GM10266 (cell line): ENCODE data around the gene RAB5A.
"Not testable (repeated sequence)": the region's sequence is repeated elsewhere in the genome, so short reads cannot be mapped to it uniquely, and the experiment has no call there.

Experiments
- DNase-seq: peaks from one replicate; pipeline ENCODE4 v3.0.0; 2012; ENCODE audit errors: extremely low spot score
- CTCF ChIP-seq: IDR thresholded peaks from 2 replicates; pipeline ENCODE4 v1.5.1; 2012; ENCODE audit warnings: mild to moderate bottlenecking, low read depth; ENCODE audit not compliant: control insufficient read depth, insufficient read depth; ENCODE audit errors: missing control alignments

Gene RAB5A

GRCh38 chr3:19967208-19967607 lies 20.3 kb downstream of the RAB5A start:
- no peak for DNase-seq
- TF ChIP-seq CTCF = no peak

GRCh38 chr3:19967812-19968211 lies 20.9 kb downstream of the RAB5A start:
- no peak for TF ChIP-seq CTCF
- no peak for DNase-seq

- DNase-seq = no peak
- no peak for TF ChIP-seq CTCF
Observed at GRCh38 chr3:19970327-19970726, 23.4 kb downstream of the RAB5A start.

GRCh38 chr3:19972054-19972453 lies 25.2 kb downstream of the RAB5A start:
- no peak for TF ChIP-seq CTCF
- DNase-seq = no peak

GRCh38 chr3:19988904-19989303 lies 42.0 kb downstream of the RAB5A start:
- not testable (repeated sequence) for DNase-seq

GRCh38 chr3:19994796-19995195 lies 47.9 kb downstream of the RAB5A start:
- no peak for TF ChIP-seq CTCF

GRCh38 chr3:19997502-19997901 lies 50.6 kb downstream of the RAB5A start:
- DNase-seq = no peak
- no peak for TF ChIP-seq CTCF

More at GRCh38 chr3:19994796-19995195, 47.9 kb downstream of the RAB5A start:
- no peak for DNase-seq

GRCh38 chr3:20001932-20002331 lies 55.0 kb downstream of the RAB5A start:
- DNase-seq = no peak
- no peak for TF ChIP-seq CTCF
